ENCODE measurements around the gene C1orf21.

DNA sequence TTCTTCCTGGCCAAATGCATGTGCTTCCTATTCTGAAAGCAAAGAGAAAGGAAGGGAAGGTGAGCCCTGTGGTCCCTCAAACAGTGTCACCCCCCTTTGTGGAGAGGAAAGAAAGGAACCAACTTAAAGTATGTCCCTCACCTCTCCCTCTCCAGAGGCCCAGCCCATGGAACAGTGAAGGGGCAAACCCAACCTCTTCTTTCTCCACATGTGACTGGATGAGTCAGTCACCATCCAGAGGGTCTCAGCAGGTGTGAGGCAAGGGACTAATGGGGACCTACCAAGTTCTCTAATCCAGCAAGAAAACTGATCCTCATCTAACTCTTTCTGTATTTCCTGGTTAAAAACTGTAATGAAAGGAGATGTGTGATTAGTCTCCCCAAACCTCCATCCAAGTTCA lies 222.2 kb downstream of the C1orf21 start:
- no peak for TF ChIP-seq CTCF (conservative IDR thresholded peaks at IDR 0.05; ENCODE audit: low read length)
- no peak for TF ChIP-seq EZH2phosphoT487 (IDR thresholded peaks at IDR 0.05; ENCODE audit: borderline replicate concordance)
